ENCODE data around the gene TMEM74B.

The TMEM74B gene

DNA sequence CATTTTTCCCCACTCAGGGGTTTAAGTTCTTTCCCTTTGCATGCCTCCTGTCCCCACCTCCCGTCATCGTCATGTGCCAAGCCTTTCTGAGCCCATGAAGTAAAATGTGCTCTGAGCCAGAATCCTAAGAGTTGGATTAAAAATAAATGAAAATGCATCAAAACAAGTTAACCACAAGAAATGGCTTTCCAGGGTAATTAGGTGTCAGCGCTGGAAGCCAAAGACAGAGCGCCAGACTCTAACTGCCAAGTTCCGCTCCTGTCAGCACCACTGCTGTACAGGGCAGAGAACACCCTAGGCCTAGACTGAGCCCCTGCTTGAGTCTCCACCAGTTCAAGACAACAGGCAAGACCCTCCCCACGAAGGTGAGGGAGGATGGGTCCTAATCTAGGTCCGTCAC is 13.0 kb upstream of the TMEM74B start:
- Mint-ChIP-seq H3K4me1 (no peaks in the 10 kb centered on the region), H3K27me3 (peaks cover 12 to 16% of the 10 kb centered on the region in 2 donors), H3K36me3 (no peaks in the 10 kb centered on the region), H3K27ac (no peak overlapping the region), H3K9me3 (no peaks in the 10 kb centered on the region), H3K4me3 (no peak overlapping the region)
- no peak for DNase-seq
- no peak for ATAC-seq (replicated peaks)

DNA sequence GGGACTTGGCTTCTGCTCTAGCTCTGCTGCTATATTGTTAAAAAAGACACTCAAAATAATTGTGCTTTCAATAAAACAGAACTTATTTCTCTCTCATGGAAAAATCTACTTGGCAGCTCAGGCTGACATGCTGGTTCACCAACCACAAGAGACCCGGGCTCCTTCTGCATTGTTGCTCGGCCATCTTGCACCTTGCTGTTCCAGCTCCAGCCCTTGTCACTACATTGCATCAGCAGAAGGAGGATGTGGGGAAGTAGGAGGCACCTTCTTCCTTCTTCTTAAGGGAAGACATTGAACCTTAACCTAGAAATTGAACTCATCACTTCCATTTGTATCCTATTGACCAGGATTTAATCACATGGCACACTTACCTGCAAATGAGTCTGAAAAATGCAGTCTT is 11.9 kb upstream of the TMEM74B start:
- H3K4me3 Mint-ChIP-seq, result no peak overlapping the region
- DNase-seq (no peak), ATAC-seq (replicated peaks) (no peak)
- peaks cover 13 to 17% of the 10 kb centered on the region in 2 donors for H3K27me3 Mint-ChIP-seq
- H3K27ac Mint-ChIP-seq, result no peak overlapping the region
- H3K4me1 Mint-ChIP-seq, result no peaks in the 10 kb centered on the region
- no peaks in the 10 kb centered on the region for H3K9me3 Mint-ChIP-seq
- no peaks in the 10 kb centered on the region for H3K36me3 Mint-ChIP-seq

DNA sequence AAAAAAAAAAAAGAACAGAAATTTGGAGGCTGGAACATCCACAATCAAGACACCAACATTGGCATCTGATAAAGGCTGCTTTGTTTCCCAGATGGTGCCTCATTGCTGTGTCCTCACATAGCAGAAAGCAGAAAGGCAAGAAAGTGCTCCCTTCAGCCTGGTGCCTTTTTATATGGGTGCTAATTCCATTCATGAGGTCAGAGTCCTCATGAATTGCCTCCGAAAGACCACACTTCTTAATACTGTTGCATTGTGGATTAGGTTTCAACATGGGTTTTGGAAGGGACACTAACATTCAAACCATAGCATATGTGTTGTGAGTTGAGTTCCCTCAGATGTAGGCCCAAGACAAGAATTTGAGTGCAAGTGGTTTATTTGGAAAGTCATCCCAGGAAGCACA is 10.4 kb upstream of the TMEM74B start:
- H3K9me3 Mint-ChIP-seq, result no peaks in the 10 kb centered on the region
- no peaks in the 10 kb centered on the region for H3K36me3 Mint-ChIP-seq
- no peaks in the 10 kb centered on the region for H3K4me1 Mint-ChIP-seq
- H3K27ac Mint-ChIP-seq, result no peak overlapping the region
- peaks cover 13 to 24% of the 10 kb centered on the region in 2 donors for H3K27me3 Mint-ChIP-seq
- DNase-seq (no peak), ATAC-seq (replicated peaks) (no peak)
- H3K4me3 Mint-ChIP-seq, result no peak overlapping the region

DNA sequence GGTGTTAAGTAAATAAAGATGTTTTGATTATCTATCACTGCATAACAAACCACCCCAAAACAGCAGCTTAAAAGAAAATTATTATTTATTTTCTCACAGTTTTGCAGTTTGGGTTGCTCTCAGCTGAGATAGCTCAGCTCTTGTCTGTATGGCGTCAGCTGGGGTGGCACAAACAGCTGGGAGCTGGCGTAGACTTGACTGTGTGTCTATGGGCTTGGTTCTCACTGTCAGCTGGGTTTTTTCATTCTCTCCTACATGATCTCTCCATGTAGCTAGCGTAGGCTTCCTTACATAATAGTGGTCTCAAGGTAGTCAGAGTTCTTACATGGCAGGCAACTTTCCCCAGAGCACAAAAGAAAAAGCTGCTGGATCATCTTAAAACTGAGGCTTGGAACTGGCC is 6.5 kb upstream of the TMEM74B start:
- Mint-ChIP-seq H3K4me1 (no peaks in the 10 kb centered on the region), H3K36me3 (no peaks in the 10 kb centered on the region), H3K27ac (no peak overlapping the region), H3K9me3 (no peaks in the 10 kb centered on the region), H3K27me3 (peaks cover 16 to 38% of the 10 kb centered on the region in 2 donors), H3K4me3 (no peak overlapping the region)
- ATAC-seq (replicated peaks) (no peak), DNase-seq (no peak)

DNA sequence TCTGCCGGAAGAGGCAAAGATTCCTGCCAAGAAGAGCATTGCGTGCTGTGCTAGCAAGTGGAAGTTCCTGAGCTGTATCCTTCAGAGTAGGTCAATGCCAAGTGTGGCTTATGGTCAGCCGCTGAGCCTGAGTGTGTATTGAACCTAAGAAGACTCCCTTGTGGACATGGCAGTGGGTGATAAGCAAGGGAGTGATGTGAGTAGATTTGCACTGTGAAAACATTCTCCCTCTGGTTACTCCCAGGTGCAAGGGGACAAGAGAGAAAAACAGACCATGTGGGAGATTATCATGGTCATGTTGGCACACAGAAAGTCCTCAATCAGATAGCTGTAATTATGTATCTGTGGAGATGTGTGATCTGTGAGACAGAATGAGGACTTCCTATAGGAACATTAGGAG is 6.1 kb upstream of the TMEM74B start:
- Mint-ChIP-seq H3K9me3 (no peaks in the 10 kb centered on the region), H3K27ac (no peak overlapping the region), H3K4me3 (no peak overlapping the region), H3K27me3 (peaks cover 16 to 39% of the 10 kb centered on the region in 2 donors), H3K36me3 (no peaks in the 10 kb centered on the region), H3K4me1 (peaks cover 3 to 4% of the 10 kb centered on the region in 2 donors)
- DNase-seq, result no peak
- ATAC-seq (replicated peaks), result no peak

DNA sequence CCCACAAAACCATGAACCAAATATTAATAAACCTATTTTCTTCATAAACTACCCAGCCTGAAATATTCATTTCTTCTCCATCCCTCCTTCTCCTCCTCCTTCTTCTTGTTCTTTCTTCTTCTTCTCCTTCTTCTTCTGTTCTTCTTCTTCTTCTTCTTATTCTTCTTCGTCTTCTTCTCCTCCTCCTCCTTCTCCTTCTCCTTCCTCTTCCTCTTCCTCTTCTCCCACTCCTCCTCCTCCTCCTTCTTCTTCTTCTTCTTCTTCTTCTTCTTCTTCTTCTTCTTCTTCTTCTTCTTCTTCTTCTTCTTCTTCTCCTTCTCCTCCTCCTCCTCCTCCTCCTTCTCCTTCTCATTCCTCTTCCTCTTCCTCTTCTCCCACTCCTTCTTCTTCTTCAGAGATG is 5.0 kb upstream of the TMEM74B start:
- Mint-ChIP-seq H3K27ac (no peak overlapping the region), H3K27me3 (peaks cover 16 to 34% of the 10 kb centered on the region in 2 donors), H3K36me3 (no peaks in the 10 kb centered on the region), H3K4me1 (peaks cover 3 to 6% of the 10 kb centered on the region in 2 donors), H3K9me3 (no peaks in the 10 kb centered on the region), H3K4me3 (no peak overlapping the region)
- DNase-seq (no peak), ATAC-seq (replicated peaks) (no peak)

DNA sequence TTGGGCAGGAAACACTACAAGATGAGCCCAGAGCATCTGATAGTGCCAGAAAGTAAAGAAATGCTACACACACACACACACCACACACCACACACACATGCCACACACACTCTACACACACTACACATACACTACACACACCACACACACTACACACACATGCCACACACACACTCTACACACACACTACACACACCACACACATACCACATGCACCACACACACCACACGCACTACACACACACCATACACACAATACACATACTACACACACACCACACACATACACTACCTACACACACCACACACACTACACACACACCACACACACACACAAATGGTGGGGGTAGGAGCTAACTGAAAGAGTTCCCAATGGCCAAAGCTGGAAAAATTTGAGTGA is 3.6 kb upstream of the TMEM74B start:
- no peaks in the 10 kb centered on the region for H3K9me3 Mint-ChIP-seq
- no peak for ATAC-seq (replicated peaks)
- no peak overlapping the region for H3K27ac Mint-ChIP-seq
- H3K4me3 Mint-ChIP-seq, result no peak overlapping the region
- no peak for DNase-seq
- no peaks in the 10 kb centered on the region for H3K36me3 Mint-ChIP-seq
- peaks cover 27 to 48% of the 10 kb centered on the region in 2 donors for H3K27me3 Mint-ChIP-seq
- H3K4me1 Mint-ChIP-seq, result peaks cover 8 to 14% of the 10 kb centered on the region in 2 donors

DNA sequence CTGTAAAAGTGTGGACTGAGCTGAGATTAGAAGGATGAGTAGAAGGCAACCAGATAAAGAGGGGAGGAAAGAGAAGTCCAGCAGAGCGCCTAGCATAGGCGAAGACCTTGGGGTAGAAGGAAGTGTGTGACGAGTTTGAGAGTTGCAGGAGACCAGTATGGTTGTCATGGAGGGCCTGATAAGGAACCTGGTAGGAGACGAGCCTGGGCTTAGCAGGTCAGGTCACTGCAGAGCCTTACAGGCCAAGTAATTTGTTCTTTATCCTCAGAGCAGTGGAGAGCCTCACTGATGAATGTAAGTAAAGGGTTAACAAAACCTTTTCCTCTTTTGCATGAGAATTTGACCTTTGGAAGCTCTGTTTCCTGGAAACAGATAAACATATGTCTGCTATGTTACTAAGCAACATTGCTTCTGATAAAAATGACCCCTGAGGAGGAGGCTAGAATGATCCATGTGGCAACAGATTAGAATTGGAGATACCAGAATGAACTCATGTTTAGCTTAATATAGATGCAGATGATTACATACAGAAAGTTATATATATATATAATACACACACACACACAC is 2.9 kb upstream of the TMEM74B start:
- no peak overlapping the region for H3K4me3 Mint-ChIP-seq
- H3K27me3 Mint-ChIP-seq, result peaks cover 33 to 46% of the 10 kb centered on the region in 2 donors
- H3K4me1 Mint-ChIP-seq, result peaks cover 8 to 14% of the 10 kb centered on the region in 2 donors
- no peaks in the 10 kb centered on the region for H3K36me3 Mint-ChIP-seq
- no peak for DNase-seq
- ATAC-seq (replicated peaks), result peak in 1 of 2 donors; percentile 19
- H3K9me3 Mint-ChIP-seq, result no peaks in the 10 kb centered on the region
- H3K27ac Mint-ChIP-seq, result no peak overlapping the region

DNA sequence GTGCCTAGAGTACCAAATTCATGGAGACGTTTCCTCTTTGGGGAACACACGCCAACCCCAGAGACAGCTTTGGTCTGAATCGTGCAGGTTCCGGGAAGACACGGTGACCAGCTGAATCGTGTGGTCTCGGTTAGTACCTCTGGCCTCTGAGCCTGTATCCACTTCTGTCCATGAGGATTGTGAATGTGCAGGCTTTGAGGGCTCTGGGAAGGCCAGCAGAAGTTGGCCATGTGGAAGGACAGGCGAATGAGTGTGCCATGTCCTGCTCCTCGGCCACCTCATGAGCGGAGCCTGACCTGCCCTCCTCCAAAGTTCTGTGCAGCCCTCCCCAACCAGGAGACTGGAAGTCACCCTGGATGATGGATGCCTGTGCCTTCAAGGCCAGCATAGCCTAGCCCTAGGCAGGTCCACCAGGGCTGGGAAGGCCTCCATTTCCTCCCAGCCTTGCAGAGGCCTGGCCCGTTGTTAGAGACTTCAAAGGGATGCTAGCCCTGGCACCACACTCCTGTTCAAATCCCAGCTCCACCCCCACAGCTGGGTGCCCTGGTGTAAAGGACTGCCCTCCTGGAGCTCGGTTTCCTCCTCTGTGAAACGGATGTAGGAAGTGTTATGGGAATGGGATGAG is 1.7 kb upstream of the TMEM74B start:
- Mint-ChIP-seq H3K27ac (no peak overlapping the region), H3K4me1 (peaks cover 8 to 14% of the 10 kb centered on the region in 2 donors), H3K4me3 (no peak overlapping the region), H3K27me3 (peaks cover 38 to 50% of the 10 kb centered on the region in 2 donors), H3K36me3 (no peaks in the 10 kb centered on the region), H3K9me3 (no peaks in the 10 kb centered on the region)
- DNase-seq, result no peak
- no peak for ATAC-seq (replicated peaks)

DNA sequence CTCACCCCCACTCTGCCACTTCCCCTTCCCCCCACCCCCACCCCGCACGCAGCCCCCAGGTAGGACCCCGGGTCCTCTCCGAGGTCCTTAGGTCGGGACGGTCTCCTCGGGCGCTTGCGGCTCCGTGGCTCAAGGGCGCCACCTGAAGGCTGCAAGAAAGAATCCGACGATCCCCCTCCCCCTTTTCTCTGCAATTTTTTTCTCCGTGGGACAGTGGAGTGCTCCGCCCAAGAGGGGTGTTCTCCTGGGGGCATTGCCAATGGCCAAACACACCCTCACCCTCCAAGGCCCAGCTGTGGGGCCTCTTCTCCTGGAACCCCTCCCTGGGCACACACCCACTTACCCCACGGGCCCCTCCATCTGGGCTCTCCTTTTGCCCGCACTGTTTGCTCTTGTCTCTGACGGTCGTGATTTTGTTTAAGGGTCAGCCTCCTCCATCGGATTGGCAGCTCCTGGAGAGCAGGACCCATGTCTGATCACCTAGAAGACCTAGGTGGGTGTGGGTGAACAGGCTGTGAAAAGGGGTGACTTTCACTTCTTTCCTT is 1.1 kb upstream of the TMEM74B start:
- peaks cover 8 to 14% of the 10 kb centered on the region in 2 donors for H3K4me1 Mint-ChIP-seq
- no peaks in the 10 kb centered on the region for H3K9me3 Mint-ChIP-seq
- peak; percentile 57 to 70 for ATAC-seq (replicated peaks)
- H3K36me3 Mint-ChIP-seq, result peaks cover 3 to 6% of the 10 kb centered on the region in 2 donors
- peak; percentile 22 for DNase-seq
- H3K27me3 Mint-ChIP-seq, result peaks cover 38 to 49% of the 10 kb centered on the region in 2 donors
- H3K27ac Mint-ChIP-seq, result no peak overlapping the region
- H3K4me3 Mint-ChIP-seq, result peak overlapping the region; percentile 54 to 74

DNA sequence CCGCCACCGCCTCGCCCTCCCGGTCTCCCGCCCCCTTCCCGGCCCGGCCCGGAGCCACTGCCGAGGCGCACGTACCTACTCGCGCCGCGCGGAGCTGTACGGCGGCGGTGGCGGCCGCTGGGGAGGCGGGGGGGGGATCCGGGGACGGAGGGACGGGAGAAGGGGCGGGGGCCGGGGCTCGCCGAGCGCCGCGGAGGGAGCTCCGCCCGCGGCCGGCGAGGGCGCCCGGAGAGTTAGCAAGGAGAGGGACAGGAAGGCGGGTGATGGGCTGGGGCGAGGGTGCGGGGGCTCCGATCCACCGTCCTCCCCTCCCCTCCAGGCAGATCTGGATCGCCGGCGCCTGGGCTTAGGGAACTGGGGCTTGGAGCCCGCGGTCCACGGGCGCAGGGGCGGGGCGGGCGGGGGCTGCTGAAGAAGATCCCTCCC is 548 bp upstream of the TMEM74B start:
- Mint-ChIP-seq H3K27ac (no peak overlapping the region), H3K27me3 (peaks cover 38 to 44% of the 10 kb centered on the region in 2 donors), H3K4me1 (peaks cover 8 to 14% of the 10 kb centered on the region in 2 donors), H3K9me3 (no peaks in the 10 kb centered on the region), H3K36me3 (peaks cover 3 to 9% of the 10 kb centered on the region in 2 donors), H3K4me3 (no peak overlapping the region)
- ATAC-seq (replicated peaks) (peak; percentile 35 to 37), DNase-seq (no peak)

DNA sequence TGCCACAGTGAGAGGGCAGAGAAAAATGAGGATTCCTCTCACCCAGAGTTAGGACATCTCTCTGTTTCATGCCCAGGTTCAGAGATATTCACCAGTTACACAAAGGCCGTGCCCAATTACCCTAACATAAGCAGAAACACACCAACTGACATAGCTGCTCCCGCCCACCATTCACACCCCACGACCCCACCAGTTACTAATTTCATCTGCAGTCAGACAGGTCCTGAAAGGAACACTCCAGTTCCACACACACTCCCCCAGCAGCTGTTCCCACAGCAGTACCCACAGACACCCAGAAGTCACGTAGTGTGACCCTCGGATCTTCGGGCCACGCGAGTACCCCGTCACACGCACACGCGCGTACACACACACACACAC is 532 bp downstream of the TMEM74B start:
- Mint-ChIP-seq H3K27ac (no peak overlapping the region), H3K36me3 (peaks cover 9 to 16% of the 10 kb centered on the region in 2 donors), H3K4me3 (peak overlapping the region; percentile 39 to 61), H3K27me3 (peaks cover 28 to 33% of the 10 kb centered on the region in 2 donors), H3K9me3 (no peaks in the 10 kb centered on the region), H3K4me1 (peaks cover 8 to 14% of the 10 kb centered on the region in 2 donors)
- no peak for ATAC-seq (replicated peaks)
- no peak for DNase-seq

DNA sequence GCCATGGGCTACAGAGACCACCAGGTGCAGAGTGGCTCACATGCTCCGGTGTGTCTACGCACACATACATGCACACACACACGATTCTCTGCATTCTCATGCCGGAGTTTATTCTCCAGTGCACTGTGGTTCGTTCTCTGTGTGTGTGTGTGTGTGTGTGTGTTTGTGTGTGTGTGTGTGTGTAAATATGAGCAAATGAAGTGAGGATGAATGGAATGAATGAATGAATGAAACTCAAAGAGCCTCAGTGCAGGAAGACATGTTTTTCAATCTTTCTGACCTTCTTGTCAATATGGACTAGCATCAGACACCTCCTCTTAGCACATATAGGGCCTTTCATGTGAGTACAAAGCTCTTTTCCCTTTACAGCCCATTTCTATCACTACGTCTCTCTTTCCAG is 1.6 kb downstream of the TMEM74B start:
- no peak for DNase-seq
- no peaks in the 10 kb centered on the region for H3K9me3 Mint-ChIP-seq
- ATAC-seq (replicated peaks), result no peak
- H3K36me3 Mint-ChIP-seq, result peaks cover 10 to 21% of the 10 kb centered on the region in 2 donors
- H3K27ac Mint-ChIP-seq, result no peak overlapping the region
- peaks cover 8 to 14% of the 10 kb centered on the region in 2 donors for H3K4me1 Mint-ChIP-seq
- H3K27me3 Mint-ChIP-seq, result peaks cover 25 to 30% of the 10 kb centered on the region in 2 donors
- no peak overlapping the region for H3K4me3 Mint-ChIP-seq

DNA sequence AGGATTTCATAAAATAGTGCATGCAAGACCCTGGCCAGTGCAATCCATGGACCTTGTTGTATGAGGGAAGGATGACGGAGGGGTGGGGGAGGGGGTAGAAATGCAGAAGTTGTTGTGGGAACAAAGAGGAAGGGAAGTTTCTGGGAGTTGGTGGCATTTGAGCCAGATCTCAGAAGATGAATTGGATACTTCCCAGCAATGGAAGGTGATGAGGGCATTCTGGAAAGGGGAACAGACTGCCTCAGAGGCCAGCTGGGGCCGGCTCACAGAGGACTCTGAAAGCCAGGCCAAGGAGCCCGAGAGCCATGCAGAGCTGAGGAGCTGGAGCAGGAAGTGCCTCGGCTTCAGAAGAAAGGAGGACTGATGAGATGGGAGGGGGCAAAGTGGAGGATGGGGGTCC is 2.7 kb downstream of the TMEM74B start:
- Mint-ChIP-seq H3K4me3 (no peak overlapping the region), H3K4me1 (peaks cover 8 to 14% of the 10 kb centered on the region in 2 donors), H3K27me3 (peaks cover 25 to 30% of the 10 kb centered on the region in 2 donors), H3K9me3 (no peaks in the 10 kb centered on the region), H3K27ac (no peak overlapping the region), H3K36me3 (peaks cover 16 to 29% of the 10 kb centered on the region in 2 donors)
- ATAC-seq (replicated peaks) (no peak), DNase-seq (no peak)

DNA sequence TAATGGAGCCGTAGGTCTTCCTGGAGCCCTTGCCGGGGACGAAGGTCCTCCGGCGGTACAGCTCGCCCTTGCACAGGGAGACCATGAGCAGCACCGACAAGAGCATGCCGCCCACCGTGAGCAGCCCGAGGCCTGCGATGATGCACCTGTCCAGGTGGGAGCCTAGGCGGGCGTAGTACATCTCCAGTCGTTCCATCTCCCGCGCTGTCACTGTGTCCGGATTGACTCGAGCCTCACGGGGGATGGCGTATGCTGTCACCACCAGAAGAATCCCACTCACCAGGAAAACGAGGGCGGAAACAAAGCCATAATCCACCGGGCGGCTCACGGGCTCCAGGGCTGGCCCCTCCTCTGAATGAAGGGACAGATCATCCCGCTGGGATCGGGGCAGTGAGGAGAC is 3.8 kb downstream of the TMEM74B start:
- Mint-ChIP-seq H3K4me3 (no peak overlapping the region), H3K4me1 (peaks cover 7 to 11% of the 10 kb centered on the region in 2 donors), H3K27me3 (peaks cover 25 to 26% of the 10 kb centered on the region in 2 donors), H3K36me3 (peaks cover 24 to 40% of the 10 kb centered on the region in 2 donors), H3K27ac (no peak overlapping the region), H3K9me3 (no peaks in the 10 kb centered on the region)
- DNase-seq, result no peak
- ATAC-seq (replicated peaks), result no peak
